Measurements from ENCODE around the gene RFNG. TPM values are rescaled to one million over a fixed set of nuclear protein-coding genes. Genes with fewer than 3 reads are reported as not detected.
"Not testable (repeated sequence)": the region's sequence is repeated elsewhere in the genome, so short reads cannot be mapped to it uniquely, and the experiment has no call there.

The RFNG gene
- total RNA-seq, 1 donor from 2014 or later = 21.0 TPM

GRCh38 chr17:82050152-82050760, 1.4 kb downstream of the RFNG start:
- DNase-seq (ENCODE audit: low spot score) = no peak
- intact Hi-C loops (cut with DNase I) = no loop called here

- intact Hi-C loops (cut with DNase I) = no loop called here
- DNase-seq (ENCODE audit: low spot score) = no peak
Observed at GRCh38 chr17:82049521-82049971, 2.1 kb downstream of the RFNG start.

GRCh38 chr17:82049106-82049505, 2.5 kb downstream of the RFNG start:
- no peak for DNase-seq (ENCODE audit: low spot score)
- intact Hi-C loops (cut with DNase I) = no loop called here

- intact Hi-C loops (cut with DNase I) = no loop called here
- no peak for DNase-seq (ENCODE audit: low spot score)
Observed at GRCh38 chr17:82048571-82048971, 3.0 kb downstream of the RFNG start.

GRCh38 chr17:82047914-82048570, 3.6 kb downstream of the RFNG start:
- DNase-seq (ENCODE audit: low spot score) = no peak
- intact Hi-C loops (cut with DNase I) = no loop called here

- DNase-seq (ENCODE audit: low spot score) = no peak
- intact Hi-C loops (cut with DNase I) = no loop called here
Observed at GRCh38 chr17:82047379-82047778, 4.2 kb downstream of the RFNG start.

GRCh38 chr17:82046903-82047302, 4.7 kb downstream of the RFNG start:
- DNase-seq (ENCODE audit: low spot score) = no peak
- intact Hi-C loops (cut with DNase I) = no loop called here

- DNase-seq (ENCODE audit: low spot score) = no peak
- intact Hi-C loops (cut with DNase I) = no loop called here
Observed at GRCh38 chr17:82045936-82046484, 5.6 kb downstream of the RFNG start.

- no peak for DNase-seq (ENCODE audit: low spot score)
- intact Hi-C loops (cut with DNase I) = no loop called here
Observed at GRCh38 chr17:82043507-82043906, 8.1 kb downstream of the RFNG start.

GRCh38 chr17:82042649-82043048, 9.0 kb downstream of the RFNG start:
- no peak for DNase-seq (ENCODE audit: low spot score)
- intact Hi-C loops (cut with DNase I) = no loop called here

- intact Hi-C loops (cut with DNase I) = no loop called here
Observed at GRCh38 chr17:82041144-82041814, 10.3 kb downstream of the RFNG start.

GRCh38 chr17:82039695-82040299, 11.8 kb downstream of the RFNG start:
- intact Hi-C loops (cut with DNase I) = loop anchor here (5.0 kb wide), 1 partner anchor 58 kb away; the partner anchor contains the start of gene FASN

More at GRCh38 chr17:82041144-82041814, 10.3 kb downstream of the RFNG start:
- DNase-seq (ENCODE audit: low spot score) = no peak

GRCh38 chr17:82038796-82039409, 12.7 kb downstream of the RFNG start:
- intact Hi-C loops (cut with DNase I) = loop anchor here (5.0 kb wide), 1 partner anchor 58 kb away; the partner anchor contains the start of gene FASN
- DNase-seq (ENCODE audit: low spot score) = not testable (repeated sequence)

More at GRCh38 chr17:82039695-82040299, 11.8 kb downstream of the RFNG start:
- DNase-seq (ENCODE audit: low spot score) = no peak

GRCh38 chr17:82037889-82038195, 13.8 kb downstream of the RFNG start:
- no peak for DNase-seq (ENCODE audit: low spot score)
- intact Hi-C loops (cut with DNase I) = loop anchor here (5.0 kb wide), 1 partner anchor 59 kb away; the partner anchor contains the start of gene FASN

- intact Hi-C loops (cut with DNase I) = loop anchor here (5.0 kb wide), 1 partner anchor 60 kb away; the partner anchor contains the start of gene FASN
- DNase-seq (ENCODE audit: low spot score) = peak; percentile 99
Observed at GRCh38 chr17:82037092-82037888, 14.3 kb downstream of the RFNG start, which contains the start of gene DCXR. Gene DCXR, minus strand, starts transcription at chr17:82037697. Its CDS starts 15 bp downstream, at chr17:82037682.

GRCh38 chr17:82036634-82037091, 14.9 kb downstream of the RFNG start:
- intact Hi-C loops (cut with DNase I) = loop anchor here (5.0 kb wide), 1 partner anchor 61 kb away; the partner anchor contains the start of gene FASN
- no peak for DNase-seq (ENCODE audit: low spot score)

- no peak for DNase-seq (ENCODE audit: low spot score)
- intact Hi-C loops (cut with DNase I) = loop anchor here (5.0 kb wide), 1 partner anchor 61 kb away; the partner anchor contains the start of gene FASN
Observed at GRCh38 chr17:82035956-82036633, 15.5 kb downstream of the RFNG start.

- no peak for DNase-seq (ENCODE audit: low spot score)
- intact Hi-C loops (cut with DNase I) = loop anchor here (5.0 kb wide), 1 partner anchor 62 kb away; the partner anchor contains the start of gene FASN
Observed at GRCh38 chr17:82035488-82035887, 16.1 kb downstream of the RFNG start.
